H1 (cell line): ENCODE measurements around the gene GSTM2. TPM values are rescaled to one million over a fixed set of nuclear protein-coding genes. Genes with fewer than 3 reads are reported as not detected.

ENCODE experiments used
- CTCF ChIA-PET: fragments of 300-600 bp; sonication (Branson Sonifier 250); formaldehyde crosslinking; loops from one replicate; lab custom pipeline; 2021; ENCODE audit not compliant: partially characterized antibody; lab: Charles Lee
- POLR2A ChIA-PET: fragments of 300-600 bp; sonication (Branson Sonifier 250); formaldehyde crosslinking; loops from one replicate; lab custom pipeline; 2021; ENCODE audit warnings: inconsistent platforms; ENCODE audit not compliant: partially characterized antibody; lab: Charles Lee
- DNase-seq, 2 experiments: peaks; one replicate each; pipeline versions ENCODE4 v3.0.0 to v3.0.0-alpha.2; 2010 to 2022; ENCODE audit warnings: low spot score in 2 of 2, low read depth in 1 of 2, mixed read lengths in 1 of 2
- FAIRE-seq: peaks from 2 replicates; lab custom pipeline; 2011; peaks lifted over from hg19 to GRCh38; lab: Jason Lieb, UNC
- H2AFZ ChIP-seq: 2 replicates; pipeline ENCODE4 v1.8.1; 2012; ENCODE audit warnings: low read length, inconsistent platforms
- H2AK5ac ChIP-seq: 2 replicates; pipeline ENCODE4 v1.6.1; 2013; ENCODE audit warnings: low read depth, low read length
- H2BK120ac ChIP-seq: replicated peaks from 2 replicates; pipeline ENCODE3; 2013; ENCODE audit warnings: low read depth, low read length, inconsistent platforms
- H2BK12ac ChIP-seq: 2 replicates; pipeline ENCODE4 v1.6.1; 2013; ENCODE audit warnings: low read depth, low read length
- H2BK15ac ChIP-seq: 2 replicates; pipeline ENCODE4 v1.6.1; 2013; ENCODE audit warnings: low read length
- H2BK20ac ChIP-seq: 2 replicates; pipeline ENCODE4 v1.6.1; 2013; ENCODE audit warnings: low read length
- H2BK5ac ChIP-seq: 2 replicates; pipeline ENCODE4 v1.6.1; 2013; ENCODE audit warnings: low read depth, low read length
- H3K14ac ChIP-seq: 2 replicates; pipeline ENCODE4 v1.6.1; 2013; ENCODE audit warnings: inconsistent platforms; ENCODE audit not compliant: insufficient read length
- H3K18ac ChIP-seq: 2 replicates; pipeline ENCODE4 v1.6.1; 2013; ENCODE audit warnings: low read length; ENCODE audit errors: extremely low read depth
- H3K23ac ChIP-seq: 2 replicates; pipeline ENCODE4 v1.6.1; 2013; ENCODE audit warnings: inconsistent platforms; ENCODE audit not compliant: insufficient read length
- H3K23me2 ChIP-seq: 2 replicates; pipeline ENCODE4 v1.6.1; 2013; ENCODE audit warnings: low read depth, low read length
- H3K27ac ChIP-seq: 2 replicates; pipeline ENCODE4 v1.6.1; 2011; ENCODE audit warnings: low read depth, low read length, inconsistent platforms
- H3K27me3 ChIP-seq, 4 experiments: replicated peaks in 1 of 4; 1 replicate in 1 of 4; 2 replicates in 3 of 4; pipeline versions ENCODE4 v1.6.1 to v1.8.1; 2011 to 2013; ENCODE audit warnings: low read length in 3 of 4, mild to moderate bottlenecking in 3 of 4, inconsistent platforms in 2 of 4, mixed read lengths in 2 of 4, moderate library complexity in 1 of 4; ENCODE audit not compliant: control insufficient read depth in 3 of 4, insufficient read depth in 3 of 4; ENCODE audit errors: extremely low read depth in 1 of 4
- H3K36me3 ChIP-seq, 4 experiments: 2 replicates each; pipeline versions ENCODE4 v1.6.1 to v1.8.1; 2011 to 2013; ENCODE audit warnings: mild to moderate bottlenecking in 4 of 4, low read length in 3 of 4, moderate library complexity in 2 of 4, control low read depth in 1 of 4, inconsistent platforms in 1 of 4; ENCODE audit not compliant: insufficient read depth in 4 of 4, control insufficient read depth in 2 of 4
- H3K4ac ChIP-seq: replicated peaks from 2 replicates; pipeline ENCODE3; 2013; ENCODE audit warnings: low read length, low read depth, mixed read lengths, inconsistent platforms; ENCODE audit not compliant: insufficient read length
- H3K4me1 ChIP-seq, 4 experiments: replicated peaks in 1 of 4; 1 replicate in 1 of 4; 2 replicates in 3 of 4; pipeline versions ENCODE4 v1.6.1 to v1.8.1; 2011 to 2013; ENCODE audit warnings: low read length in 3 of 4, inconsistent platforms in 2 of 4, mixed read lengths in 1 of 4; ENCODE audit not compliant: insufficient read depth in 4 of 4, control insufficient read depth in 3 of 4
- H3K4me2 ChIP-seq, 2 experiments: 2 replicates each; pipeline versions ENCODE4 v1.6.1 to v1.8.1; 2011 to 2013; ENCODE audit warnings: low read depth in 2 of 2, low read length in 2 of 2, control low read depth in 1 of 2, inconsistent platforms in 1 of 2, mild to moderate bottlenecking in 1 of 2; ENCODE audit not compliant: insufficient read depth in 1 of 2
- H3K4me3 ChIP-seq, 4 experiments: fragments of 200-600, 300-600 bp in 1 of 4; sonication (generic), shearing (Covaris generic), sonication (Bioruptor Twin) in 1 of 4; 2 replicates each; pipeline versions ENCODE4 v1.5.1 to v1.8.1; 2011 to 2016; ENCODE audit warnings: low read length in 4 of 4, low read depth in 3 of 4, control low read depth in 2 of 4, inconsistent platforms in 2 of 4, mild to moderate bottlenecking in 2 of 4, mixed read lengths in 1 of 4, moderate library complexity in 1 of 4; ENCODE audit not compliant: insufficient read depth in 2 of 4; ENCODE audit errors: extremely low read depth in 1 of 4
- H3K56ac ChIP-seq: replicated peaks from 2 replicates; pipeline ENCODE3; 2013; ENCODE audit warnings: low read depth, mild to moderate bottlenecking, mixed read lengths, low read length, inconsistent platforms; ENCODE audit not compliant: insufficient read length
- H3K79me1 ChIP-seq: 2 replicates; pipeline ENCODE4 v1.6.1; 2013; ENCODE audit warnings: low read depth, low read length, control low read depth
- H3K79me2 ChIP-seq, 2 experiments: 2 replicates each; pipeline versions ENCODE4 v1.6.1 to v1.8.1; 2012 to 2013; ENCODE audit warnings: low read length in 2 of 2, mild to moderate bottlenecking in 2 of 2, inconsistent platforms in 1 of 2; ENCODE audit not compliant: insufficient read depth in 2 of 2, control insufficient read depth in 1 of 2
- H3K9ac ChIP-seq, 4 experiments: replicated peaks in 1 of 4; 1 replicate in 1 of 4; 2 replicates in 3 of 4; pipeline versions ENCODE4 v1.6.1 to v1.8.1; 2011 to 2013; ENCODE audit warnings: low read depth in 3 of 4, low read length in 3 of 4, control low read depth in 2 of 4, mild to moderate bottlenecking in 2 of 4, moderate library complexity in 2 of 4, inconsistent platforms in 1 of 4; ENCODE audit errors: extremely low read depth in 1 of 4
- H3K9me3 ChIP-seq, 2 experiments: 2 replicates each; pipeline versions ENCODE4 v1.6.1 to v1.8.1; 2012 to 2013; ENCODE audit warnings: mild to moderate bottlenecking in 2 of 2, moderate library complexity in 2 of 2, control low read depth in 1 of 2, inconsistent platforms in 1 of 2, low read depth in 1 of 2, low read length in 1 of 2, mixed read lengths in 1 of 2; ENCODE audit not compliant: insufficient read depth in 2 of 2
- H4K20me1 ChIP-seq, 2 experiments: replicated peaks in 1 of 2; 2 replicates each; pipeline versions ENCODE3 to v1.8.1; 2011 to 2013; ENCODE audit warnings: inconsistent platforms in 2 of 2, low read length in 2 of 2, mild to moderate bottlenecking in 1 of 2; ENCODE audit not compliant: insufficient read depth in 2 of 2, control insufficient read depth in 1 of 2
- H4K5ac ChIP-seq: 2 replicates; pipeline ENCODE4 v1.6.1; 2013; ENCODE audit warnings: low read length, low read depth, mixed read lengths, inconsistent platforms; ENCODE audit not compliant: insufficient read length
- H4K8ac ChIP-seq: 2 replicates; pipeline ENCODE4 v1.8.0; 2013; ENCODE audit warnings: mild to moderate bottlenecking, moderate library complexity, low read length, inconsistent platforms; ENCODE audit not compliant: insufficient read depth; ENCODE audit errors: extremely low read depth
- H4K91ac ChIP-seq: replicated peaks from 2 replicates; pipeline ENCODE3; 2013; ENCODE audit warnings: low read length, mixed read lengths, inconsistent platforms; ENCODE audit not compliant: insufficient read length
- BRCA1 ChIP-seq: IDR thresholded peaks from 2 replicates; pipeline ENCODE4 v1.6.1; 2012; ENCODE audit warnings: low read depth, low read length, improper control_type of control experiment
- KDM1A ChIP-seq: fragments of 200-600, 300-600 bp; sonication (generic); IDR thresholded peaks from 2 replicates; pipeline ENCODE4 v1.7.1; 2016; ENCODE audit warnings: mild to moderate bottlenecking, low read length, borderline replicate concordance
- WGBS, 2 experiments: shearing (Covaris generic) in 1 of 2; methylation state at CpG; one replicate each; pipeline versions ENCODE4 v1.1.6 to v1.1.7; 2013 to 2015; ENCODE audit warnings: low lambda C conversion rate in 2 of 2, mixed read lengths in 2 of 2, inconsistent platforms in 1 of 2, low coverage in 1 of 2, missing lambda C conversion rate in 1 of 2; ENCODE audit not compliant: insufficient replicate concordance in 2 of 2, insufficient coverage in 1 of 2, insufficient read length in 1 of 2; ENCODE audit errors: extremely low coverage in 1 of 2, missing lambda C conversion rate in 1 of 2; 5-methylcytosine and 5-hydroxymethylcytosine counted together
- polyA plus RNA-seq, 7 experiments: library from polyadenylated mRNA; depleted of rRNA in 3 of 7; stranded (reverse) in 5 of 7; unstranded in 2 of 7; fragments of >200 nt in 5 of 7; fragments of 200-250 nt in 2 of 7; gene quantifications; 1 replicate in 5 of 7; 2 replicates in 1 of 7; 4 replicates in 1 of 7; pipeline versions ENCODE4 v1.2.1 to v1.2.3, GENCODE V29; 2011 to 2013; ENCODE audit warnings: missing spikeins in 2 of 7, mixed read lengths in 2 of 7
- total RNA-seq: library from RNA; stranded (reverse); fragmentation: NEBNext Ultra II Directional; extraction: Animal tissue kit (Norgen Biotek cat#: 25700); gene quantifications from 2 replicates; pipeline ENCODE4 v1.2.1, GENCODE V29; 2021

The GSTM2 gene
- total and polyA plus RNA-seq, 2 of the 8 experiments (the other 6 are each of a cell fraction or from before 2014, with no cell fraction given), result 9.6 to 23.1 TPM

- Histone ChIP-seq H3K56ac (no peak overlapping the region), H3K23me2 (no peaks in the 10 kb centered on the region), H3K79me2 (no peaks in the 10 kb centered on the region), H3K9me3 (peaks cover 6% of the 10 kb centered on the region in 2 experiments), H3K4me2 (no peak overlapping the region), H3K79me1 (no peaks in the 10 kb centered on the region), H3K36me3 (no peaks in the 10 kb centered on the region), H2BK120ac (no peak overlapping the region), H2BK12ac (no peak overlapping the region), H2BK15ac (no peak overlapping the region), H4K20me1 (no peaks in the 10 kb centered on the region), H2AFZ (no peak overlapping the region), H3K18ac (no peak overlapping the region), H2BK5ac (no peak overlapping the region), H3K4me3 (no peak overlapping the region), H4K91ac (no peak overlapping the region), H2AK5ac (no peak overlapping the region), H3K23ac (no peak overlapping the region), H4K5ac (no peak overlapping the region), H2BK20ac (no peak overlapping the region), H3K27me3 (no peaks in the 10 kb centered on the region), H4K8ac (no peak overlapping the region), H3K14ac (no peak overlapping the region), H3K9ac (no peak overlapping the region), H3K4me1 (no peaks in the 10 kb centered on the region), H3K27ac (no peak overlapping the region), H3K4ac (no peak overlapping the region)
- FAIRE-seq, result no peak
- ChIA-PET POLR2A (no interaction called here), CTCF (interaction anchor here (1.1 to 1.4 kb wide), 2 partner anchors 48 to 69 kb away, joined by 3 to 4 read pairs; no protein-coding TSS in a partner anchor)
- WGBS, 2 experiments, result 87% methylated on average over 1 of the region's 1 CpG; no CpG with 5 or more reads in 1 of the 2 experiments
- TF ChIP-seq KDM1A (peak; percentile 26; the same call in 1 of the 2 replicates), BRCA1 (no peak)
- DNase-seq, result no peak
Observed at GRCh38 chr1:109721971-109722370, 54.1 kb downstream of the GSTM2 start.
